Spleen (tissue), 11 donors: Measurements from ENCODE around the gene ZFPL1. TPM values are rescaled to one million over a fixed set of nuclear protein-coding genes. Genes with fewer than 3 reads are reported as not detected.

Experiments used
- DNase-seq: peaks from one replicate; pipeline ENCODE4 v3.0.0-alpha.2; 2020
- H3K27ac ChIP-seq, 8 donors: fragments of 200-600 bp; sonication (generic) in 7 of 8; 1 replicate in 4 of 8; 2 replicates in 4 of 8; pipeline versions ENCODE4 v1.5.0 to v1.8.0; 2016 to 2021; ENCODE audit warnings: inconsistent platforms in 4 of 8, mild to moderate bottlenecking in 4 of 8, moderate library complexity in 1 of 8
- H3K27me3 ChIP-seq, 7 donors: fragments of 200-600 bp; sonication (generic) in 6 of 7; replicated peaks in 1 of 7; 1 replicate in 4 of 7; 2 replicates in 3 of 7; pipeline versions ENCODE4 v1.5.0 to v1.8.0; 2016 to 2021; ENCODE audit warnings: inconsistent platforms in 3 of 7, mild to moderate bottlenecking in 1 of 7
- H3K36me3 ChIP-seq, 6 donors: fragments of 200-600 bp; sonication (generic) in 5 of 6; 1 replicate in 4 of 6; 2 replicates in 2 of 6; pipeline versions ENCODE4 v1.5.0 to v1.8.0; 2016 to 2021; ENCODE audit warnings: inconsistent platforms in 2 of 6
- H3K4me1 ChIP-seq, 6 donors: fragments of 200-600 bp; sonication (generic) in 5 of 6; 1 replicate in 3 of 6; 2 replicates in 3 of 6; pipeline versions ENCODE4 v1.5.0 to v1.8.0; 2016 to 2021; ENCODE audit warnings: inconsistent platforms in 3 of 6
- H3K4me3 ChIP-seq, 8 donors: fragments of 200-600 bp; sonication (generic) in 7 of 8; 1 replicate in 4 of 8; 2 replicates in 4 of 8; pipeline versions ENCODE4 v1.5.0 to v1.8.0; 2016 to 2021; ENCODE audit warnings: inconsistent platforms in 4 of 8, mild to moderate bottlenecking in 4 of 8, moderate library complexity in 2 of 8
- H3K9me3 ChIP-seq, 8 donors: fragments of 200-600 bp; sonication (generic) in 7 of 8; 1 replicate in 4 of 8; 2 replicates in 4 of 8; pipeline versions ENCODE4 v1.5.0 to v1.8.0; 2016 to 2021; ENCODE audit warnings: inconsistent platforms in 4 of 8
- CTCF ChIP-seq, 11 experiments: fragments of 200-600 bp in 7 of 11; fragments of 450-650 bp in 4 of 11; sonication (generic) in 4 of 11; IDR thresholded peaks in 8 of 11; conservative IDR thresholded peaks in 3 of 11; 1 replicate in 7 of 11; 2 replicates in 4 of 11; pipeline versions ENCODE4 v1.4.0 to v1.8.0; 2016 to 2021; ENCODE audit warnings: antibody characterized with exemption in 11 of 11, inconsistent platforms in 4 of 11, mild to moderate bottlenecking in 1 of 11
- POLR2A ChIP-seq, 3 donors: fragments of 450-650 bp; IDR thresholded peaks; one replicate each; pipeline ENCODE4 v1.5.1; 2017; ENCODE audit warnings: antibody characterized with exemption in 3 of 3, mild to moderate bottlenecking in 1 of 3
- POLR2AphosphoS5 ChIP-seq, 3 donors: sonication (generic); formaldehyde crosslinking; IDR thresholded peaks; one replicate each; pipeline ENCODE4 v1.5.1; 2017; ENCODE audit warnings: antibody characterized with exemption in 3 of 3
- WGBS, 5 donors: extraction: QIAGEN DNeasy Blood & Tissue Kit in 3 of 5; methylation state at CpG; one replicate each; pipeline versions ENCODE4 v1.1.5 to v1.1.7; 2013 to 2018; 5-methylcytosine and 5-hydroxymethylcytosine counted together
- intact Hi-C: fragments of 100-400 bp; cut with DNase I; formaldehyde crosslinking; loops from one replicate; pipeline ENCODE4 v1.15.0; 2023; ENCODE audit warnings: low total_unique reads
- polyA plus RNA-seq, 3 donors: library from polyadenylated mRNA; stranded (reverse); fragments of 200-250 nt; gene quantifications; one replicate each; pipeline ENCODE4 v1.2.1, GENCODE V29; 2013
- total RNA-seq, 7 donors: library from RNA; depleted of rRNA in 3 of 7; stranded (reverse); fragments of >200 nt in 3 of 7; fragmentation: NEBNext Ultra II Directional in 4 of 7; extraction: Animal tissue kit (Norgen Biotek cat#: 25700) in 4 of 7; gene quantifications; one replicate each; pipeline versions ENCODE4 v1.1.0 to v1.2.1, GENCODE V29; 2016 to 2021
- donor health status: healthy with polysubstance abuse.
- donor health status: DM: no; HTN: no; CAD: no; lungs with moderate emphysema.
- donor health status: DM: no; HTN: no; CAD: no.
- donor health status: Bipolar disorder and iron deficiency.
- donor health status: healthy.
- donor health status: DM: no; HTN: no; CAD: no.
- donor health status: DM: yes; HTN: yes; CAD: no.

ZFPL1 gene
- total and polyA plus RNA-seq, 10 donors = 23.5 to 52.0 (median 29.9) TPM

- Histone ChIP-seq H3K4me1 (peaks cover 0 to 20% (median 0%) of the 10 kb centered on the region in 6 donors), H3K9me3 (no peaks in the 10 kb centered on the region), H3K36me3 (peaks cover 0 to 35% (median 0%) of the 10 kb centered on the region in 6 donors), H3K27me3 (no peaks in the 10 kb centered on the region), H3K4me3 (no peak overlapping the region), H3K27ac (no peak overlapping the region)
- WGBS, 5 donors = 69 to 90% (median 83%) methylated on average over 4 of the region's 4 CpGs
- no peak for DNase-seq
- no peak for TF ChIP-seq CTCF (IDR thresholded peaks at IDR 0.05 in 8 of 11, conservative IDR thresholded peaks at IDR 0.05 in 3 of 11)
- intact Hi-C loops = no loop called here
These were observed 6.6 kb upstream of the ZFPL1 start for GRCh38 chr11:65077451-65077850.

- peaks cover 0 to 27% (median 2%) of the 10 kb centered on the region in 6 donors for H3K4me1 ChIP-seq
- no peak overlapping the region for H3K4me3 ChIP-seq
- H3K27me3 ChIP-seq = no peaks in the 10 kb centered on the region
- DNase-seq = peak; percentile 82
- peaks cover 0 to 35% (median 0%) of the 10 kb centered on the region in 6 donors for H3K36me3 ChIP-seq
- WGBS, 5 donors = 50 to 63% (median 59%) methylated on average over 3 of the region's 3 CpGs
- peak overlapping the region in 1 of 8 donors; percentile 3 for H3K27ac ChIP-seq
- TF ChIP-seq POLR2A (IDR thresholded peaks at IDR 0.05) = no peak
- peak; percentile 35 to 84 (median 75) for TF ChIP-seq CTCF (IDR thresholded peaks at IDR 0.05 in 8 of 11, conservative IDR thresholded peaks at IDR 0.05 in 3 of 11)
- no peaks in the 10 kb centered on the region for H3K9me3 ChIP-seq
- intact Hi-C loops = no loop called here
These were observed 5.9 kb upstream of the ZFPL1 start for GRCh38 chr11:65078151-65078550.

DNA sequence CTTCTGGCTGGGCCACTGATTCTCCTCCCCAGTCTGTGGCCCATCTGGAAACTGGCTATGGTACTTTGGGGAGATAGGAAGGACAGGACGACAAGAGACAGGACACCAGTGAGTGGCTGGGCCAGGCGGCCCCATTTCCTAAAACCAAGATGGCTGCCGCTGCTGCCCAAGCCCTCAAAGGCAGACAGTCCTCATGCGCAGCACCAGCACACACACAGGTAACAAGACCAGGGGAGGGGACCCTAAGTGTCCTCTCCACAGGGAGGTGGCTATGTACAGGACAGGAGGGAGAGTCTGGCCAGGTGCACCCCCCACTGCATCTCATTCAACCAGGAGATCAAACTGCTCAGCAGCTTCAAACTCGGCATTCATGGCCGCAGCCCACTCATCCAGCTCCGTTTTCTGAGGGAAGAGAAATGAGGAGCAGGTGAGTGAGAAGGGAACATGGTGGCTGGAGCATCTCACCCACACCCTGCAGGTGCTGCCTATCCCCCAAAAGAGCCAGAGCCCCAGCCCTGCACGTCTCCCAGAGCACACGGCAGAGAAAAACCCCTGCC lies 5.2 kb upstream of the ZFPL1 start:
- H3K27ac ChIP-seq = peak overlapping the region in 1 of 8 donors; percentile 3
- no peaks in the 10 kb centered on the region for H3K27me3 ChIP-seq
- intact Hi-C loops = no loop called here
- peaks cover 0 to 35% (median 0%) of the 10 kb centered on the region in 6 donors for H3K36me3 ChIP-seq
- TF ChIP-seq CTCF (IDR thresholded peaks at IDR 0.05 in 8 of 11, conservative IDR thresholded peaks at IDR 0.05 in 3 of 11) = no peak
- no peak for TF ChIP-seq POLR2AphosphoS5 (IDR thresholded peaks at IDR 0.05)
- no peak for TF ChIP-seq POLR2A (IDR thresholded peaks at IDR 0.05)
- peaks cover 4 to 34% (median 9%) of the 10 kb centered on the region in 6 donors for H3K4me1 ChIP-seq
- no peak overlapping the region for H3K4me3 ChIP-seq
- 90 to 92% (median 91%) methylated on average over 9 of the region's 9 CpGs for WGBS, 5 donors
- no peaks in the 10 kb centered on the region for H3K9me3 ChIP-seq
- no peak for DNase-seq

DNA sequence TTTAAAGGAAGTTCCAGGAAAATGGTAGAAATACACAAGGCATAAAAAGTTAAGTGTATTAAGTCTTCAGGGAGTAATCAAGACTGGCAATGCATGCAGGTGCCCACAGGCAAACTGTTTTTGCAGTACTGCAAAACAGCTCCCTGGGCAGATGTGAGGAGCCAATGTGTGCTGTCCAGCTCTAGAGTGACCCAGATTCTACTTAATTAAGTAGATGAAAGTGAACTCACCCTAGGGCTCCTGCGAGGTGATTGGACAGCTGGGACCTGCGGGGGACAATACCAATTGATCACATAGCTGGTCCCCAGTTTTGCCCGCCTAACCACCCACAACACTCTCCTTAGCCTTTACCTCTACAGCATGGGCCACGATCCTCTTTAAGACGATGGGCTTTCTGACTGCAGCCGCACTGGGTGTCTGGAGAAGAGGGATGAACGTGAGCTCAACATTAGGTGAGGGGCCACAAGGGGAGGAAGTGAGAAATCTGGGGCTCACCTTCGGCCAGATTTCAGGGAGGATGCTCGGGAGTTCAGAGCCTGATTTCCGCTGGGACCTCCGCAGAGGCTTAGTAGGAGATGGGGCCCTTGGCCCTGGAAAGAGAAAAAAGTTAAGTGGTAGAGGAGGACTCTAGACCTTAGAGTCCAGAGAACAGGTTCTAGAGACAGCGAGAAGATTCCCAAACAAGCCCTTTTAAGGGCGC lies 738 bp upstream of the ZFPL1 start:
- TF ChIP-seq POLR2A (IDR thresholded peaks at IDR 0.05) (no peak), POLR2AphosphoS5 (IDR thresholded peaks at IDR 0.05) (no peak), CTCF (IDR thresholded peaks at IDR 0.05 in 8 of 11, conservative IDR thresholded peaks at IDR 0.05 in 3 of 11) (no peak)
- Histone ChIP-seq H3K27me3 (no peaks in the 10 kb centered on the region), H3K9me3 (no peaks in the 10 kb centered on the region), H3K4me1 (peaks cover 16 to 51% (median 26%) of the 10 kb centered on the region in 6 donors), H3K27ac (peak overlapping the region; percentile 91 to 98 (median 94)), H3K4me3 (peak overlapping the region; percentile 40 to 89 (median 74)), H3K36me3 (peaks cover 0 to 52% (median 29%) of the 10 kb centered on the region in 6 donors)
- DNase-seq = no peak
- intact Hi-C loops = no loop called here
- WGBS, 5 donors = 4 to 12% (median 7%) methylated on average over 13 of the region's 13 CpGs
